ENCODE data around the gene SELENOV.
A peak's percentile ranks its signal among the peaks of the same experiment; 100 is the strongest.

The SELENOV gene

DNA sequence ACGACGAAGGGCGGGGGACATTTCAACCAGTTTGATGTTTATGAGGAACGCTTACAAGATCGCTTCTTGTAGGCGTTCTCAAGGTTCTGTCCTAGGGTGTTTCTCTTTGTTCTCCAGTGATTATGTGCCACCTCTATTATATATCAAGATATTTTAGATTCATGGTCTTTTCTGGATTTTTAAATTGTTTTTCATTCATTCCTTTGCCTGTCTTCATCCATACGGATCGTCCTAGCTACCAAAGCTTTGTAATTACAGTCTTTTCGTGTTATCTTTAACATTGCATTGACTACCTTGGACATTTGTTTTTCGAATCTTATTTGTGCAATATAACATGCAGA, 25.4 kb downstream of the SELENOV start:
- peak overlapping the region in 1 of 2 donors; percentile 94 for H3K4me3 ChIP-seq (replicated peaks in 1 of 2; ENCODE audit: low read depth in 2 of 2, low read length in 2 of 2)
- no peak for DNase-seq (ENCODE audit: low read depth in 2 of 2)
- TF ChIP-seq, protein P1, sequence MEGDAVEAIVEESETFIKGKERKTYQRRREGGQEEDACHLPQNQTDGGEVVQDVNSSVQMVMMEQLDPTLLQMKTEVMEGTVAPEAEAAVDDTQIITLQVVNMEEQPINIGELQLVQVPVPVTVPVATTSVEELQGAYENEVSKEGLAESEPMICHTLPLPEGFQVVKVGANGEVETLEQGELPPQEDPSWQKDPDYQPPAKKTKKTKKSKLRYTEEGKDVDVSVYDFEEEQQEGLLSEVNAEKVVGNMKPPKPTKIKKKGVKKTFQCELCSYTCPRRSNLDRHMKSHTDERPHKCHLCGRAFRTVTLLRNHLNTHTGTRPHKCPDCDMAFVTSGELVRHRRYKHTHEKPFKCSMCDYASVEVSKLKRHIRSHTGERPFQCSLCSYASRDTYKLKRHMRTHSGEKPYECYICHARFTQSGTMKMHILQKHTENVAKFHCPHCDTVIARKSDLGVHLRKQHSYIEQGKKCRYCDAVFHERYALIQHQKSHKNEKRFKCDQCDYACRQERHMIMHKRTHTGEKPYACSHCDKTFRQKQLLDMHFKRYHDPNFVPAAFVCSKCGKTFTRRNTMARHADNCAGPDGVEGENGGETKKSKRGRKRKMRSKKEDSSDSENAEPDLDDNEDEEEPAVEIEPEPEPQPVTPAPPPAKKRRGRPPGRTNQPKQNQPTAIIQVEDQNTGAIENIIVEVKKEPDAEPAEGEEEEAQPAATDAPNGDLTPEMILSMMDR (IDR thresholded peaks at IDR 0.05; ENCODE audit: low read depth, low read length), result no peak

DNA sequence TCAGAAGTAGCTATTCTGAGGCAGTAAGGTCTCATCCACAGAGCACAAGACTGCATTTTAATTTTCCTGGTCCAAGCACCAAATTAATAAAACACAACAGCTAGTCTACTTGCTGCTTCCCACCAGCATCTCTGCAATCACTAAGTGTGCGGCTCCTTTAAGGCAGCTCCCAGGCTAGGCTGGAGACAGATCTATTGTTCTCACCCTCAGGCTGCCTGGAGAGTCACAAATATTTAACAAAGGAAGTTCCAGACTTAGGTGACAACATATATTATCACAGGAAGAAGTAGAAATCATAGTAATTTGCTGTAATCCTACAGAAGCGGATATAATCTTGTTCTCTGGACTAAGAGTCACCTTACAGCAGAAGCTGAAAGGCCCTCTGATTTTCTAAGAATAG, 27.3 kb downstream of the SELENOV start:
- no peak overlapping the region for H3K4me3 ChIP-seq (replicated peaks in 1 of 2; ENCODE audit: low read depth in 2 of 2, low read length in 2 of 2)
- TF ChIP-seq, protein P1 (IDR thresholded peaks at IDR 0.05; ENCODE audit: low read depth, low read length), result no peak
- DNase-seq (ENCODE audit: low read depth in 2 of 2), result peak; percentile 8 to 28

DNA sequence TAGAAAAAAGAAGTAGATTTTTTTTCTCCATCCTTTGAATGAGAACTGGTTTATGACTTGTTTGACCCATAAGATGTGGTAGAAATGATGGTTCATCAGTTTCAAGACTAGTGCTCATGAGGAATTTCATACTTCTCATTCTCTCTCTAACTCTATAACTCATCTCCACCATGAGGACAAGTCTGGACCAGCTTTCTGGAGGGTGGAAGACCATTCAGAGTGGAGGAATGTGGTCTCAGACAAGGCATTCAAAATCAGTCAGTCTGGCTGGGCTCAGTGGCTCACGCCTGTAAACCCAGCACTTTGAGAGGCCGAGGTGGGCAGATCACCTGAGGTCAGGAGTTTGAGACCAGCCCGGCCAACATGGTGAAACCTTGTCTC, 28.5 kb downstream of the SELENOV start:
- no peak for DNase-seq (ENCODE audit: low read depth in 2 of 2)
- no peak overlapping the region for H3K4me3 ChIP-seq (replicated peaks in 1 of 2; ENCODE audit: low read depth in 2 of 2, low read length in 2 of 2)
- TF ChIP-seq, protein P1 (IDR thresholded peaks at IDR 0.05; ENCODE audit: low read depth, low read length), result no peak

DNA sequence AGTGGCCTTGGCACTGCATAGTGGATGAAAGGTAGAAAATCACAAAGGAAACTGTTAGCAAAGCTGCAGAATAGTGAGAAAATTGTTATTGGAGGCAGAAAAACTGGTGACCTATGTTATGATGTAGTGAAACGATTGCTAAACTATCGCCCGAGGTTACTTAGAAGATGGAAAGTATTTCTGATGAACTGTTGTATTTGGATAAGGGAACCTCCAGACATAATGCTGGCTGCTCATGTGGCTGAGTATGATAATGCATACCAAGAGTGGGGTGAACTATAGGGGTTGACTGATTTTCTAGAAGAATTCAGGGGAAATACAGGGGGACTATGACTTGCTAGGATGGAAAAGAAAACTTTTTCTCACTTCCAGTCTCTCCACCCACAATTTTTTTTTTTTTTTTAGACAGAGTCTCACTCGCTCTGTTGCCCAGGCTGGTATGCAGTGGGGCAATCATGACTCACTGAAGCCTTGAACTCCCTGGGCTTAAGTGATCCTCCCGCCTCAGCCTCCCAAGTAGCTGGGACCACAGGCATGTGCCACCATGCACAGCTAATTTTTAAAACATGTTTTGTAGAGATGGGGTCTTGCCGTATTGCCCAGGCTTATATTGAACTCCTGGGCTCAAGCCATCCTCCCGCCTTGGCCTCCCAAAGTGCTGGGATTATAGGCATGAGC, 29.4 kb downstream of the SELENOV start:
- H3K4me3 ChIP-seq (replicated peaks in 1 of 2; ENCODE audit: low read depth in 2 of 2, low read length in 2 of 2), result no peak overlapping the region
- DNase-seq (ENCODE audit: low read depth in 2 of 2), result peak; percentile 24 to 40
- TF ChIP-seq, protein P1 (IDR thresholded peaks at IDR 0.05; ENCODE audit: low read depth, low read length), result no peak

DNA sequence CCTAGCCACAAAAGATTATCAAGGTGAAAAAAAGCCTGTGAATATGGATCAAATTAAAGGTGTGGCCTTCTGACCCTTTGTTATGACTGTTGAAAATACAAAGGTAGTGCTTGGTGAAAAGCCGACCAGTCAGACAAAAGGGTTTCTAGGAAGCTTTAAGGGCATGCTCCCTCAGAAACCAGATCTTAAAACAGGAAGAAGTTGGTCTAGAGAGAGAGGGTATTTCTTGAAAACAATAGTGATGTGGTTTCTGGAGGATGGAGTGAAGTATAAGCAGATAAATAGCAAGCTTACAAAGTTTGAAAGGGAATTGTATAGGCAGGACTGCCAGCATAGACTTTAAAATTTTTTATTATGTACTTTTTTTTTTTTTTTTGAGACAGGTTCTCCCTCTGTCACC, 30.0 kb downstream of the SELENOV start:
- H3K4me3 ChIP-seq (replicated peaks in 1 of 2; ENCODE audit: low read depth in 2 of 2, low read length in 2 of 2), result no peak overlapping the region
- TF ChIP-seq, protein P1 (IDR thresholded peaks at IDR 0.05; ENCODE audit: low read depth, low read length), result no peak
- DNase-seq (ENCODE audit: low read depth in 2 of 2), result no peak

DNA sequence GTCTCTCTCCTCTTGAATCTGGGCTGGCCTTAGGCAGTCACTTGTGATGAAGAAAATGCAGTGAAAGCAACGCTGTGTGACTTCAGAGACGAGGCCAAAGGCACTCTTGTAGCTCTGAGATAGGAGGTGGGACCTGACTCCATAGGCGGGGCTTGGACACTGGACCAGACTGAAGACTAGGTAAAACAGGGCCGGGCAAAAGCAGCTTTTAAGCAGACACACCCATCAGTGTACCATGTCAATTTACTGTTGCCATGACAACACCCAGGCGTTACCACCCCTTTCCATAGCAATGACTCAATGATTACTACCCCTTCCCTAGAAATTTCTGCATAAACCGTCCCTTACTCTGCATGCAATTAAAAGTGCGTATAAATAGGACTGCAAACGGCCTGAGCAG, 31.7 kb downstream of the SELENOV start:
- no peak for DNase-seq (ENCODE audit: low read depth in 2 of 2)
- no peak overlapping the region for H3K4me3 ChIP-seq (replicated peaks in 1 of 2; ENCODE audit: low read depth in 2 of 2, low read length in 2 of 2)
- TF ChIP-seq, protein P1 (IDR thresholded peaks at IDR 0.05; ENCODE audit: low read depth, low read length), result no peak

DNA sequence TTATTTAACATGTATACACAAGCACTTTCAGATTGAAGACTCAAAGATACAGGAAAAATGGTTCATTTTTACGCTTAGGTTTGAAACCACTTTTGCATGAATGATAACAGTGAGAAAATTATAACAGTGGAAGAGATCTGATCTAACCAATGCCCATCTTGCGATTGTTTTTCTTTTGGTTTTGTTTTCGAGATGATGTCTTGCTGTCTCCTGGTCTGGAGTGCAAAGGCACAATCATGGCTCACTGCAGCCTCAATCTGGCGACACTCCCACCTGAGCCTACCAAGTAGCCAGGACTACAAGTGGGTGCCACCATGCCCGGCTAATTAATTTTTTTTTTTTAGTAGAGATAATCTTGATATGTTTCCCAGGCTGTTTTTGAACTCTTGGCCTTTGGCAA, 35.3 kb downstream of the SELENOV start:
- DNase-seq (ENCODE audit: low read depth in 2 of 2), result no peak
- no peak overlapping the region for H3K4me3 ChIP-seq (replicated peaks in 1 of 2; ENCODE audit: low read depth in 2 of 2, low read length in 2 of 2)
- TF ChIP-seq, protein P1 (IDR thresholded peaks at IDR 0.05; ENCODE audit: low read depth, low read length), result no peak

Measured in cardiac fibroblast (primary cell).